GM21737 (cell line): Measurements from ENCODE around the gene NLGN4X.

ENCODE experiments used
- ATAC-seq: cut with Tn5 transposase; IDR thresholded peaks from one replicate; pipeline ENCODE4 v1.9.1; 2021; ENCODE audit warnings: mild to moderate bottlenecking, moderate library complexity; ENCODE audit not compliant: unreplicated experiment

NLGN4X gene

GRCh38 chrX:5876984-5877596, 351.6 kb downstream of the NLGN4X start:
- ATAC-seq = no peak

- ATAC-seq = no peak
These were observed 358.4 kb downstream of the NLGN4X start for GRCh38 chrX:5870238-5870637.

- no peak for ATAC-seq
These were observed 358.9 kb downstream of the NLGN4X start for GRCh38 chrX:5869786-5870185.

GRCh38 chrX:5867778-5868177, 360.9 kb downstream of the NLGN4X start:
- no peak for ATAC-seq

- no peak for ATAC-seq
These were observed 371.4 kb downstream of the NLGN4X start for GRCh38 chrX:5857232-5857631.

- ATAC-seq = no peak
These were observed 375.7 kb downstream of the NLGN4X start for GRCh38 chrX:5852941-5853340.

GRCh38 chrX:5842601-5843000, 386.1 kb downstream of the NLGN4X start:
- ATAC-seq = no peak
